ENCODE results near the gene PHF21A. TPM values are rescaled to one million over a fixed set of nuclear protein-coding genes. Genes with fewer than 3 reads are reported as not detected.

The PHF21A gene
- total and polyA plus RNA-seq, 2 of the 13 experiments (the other 11 are each of a cell fraction or from before 2014, with no cell fraction given): 4.1 to 34.6 TPM

DNA sequence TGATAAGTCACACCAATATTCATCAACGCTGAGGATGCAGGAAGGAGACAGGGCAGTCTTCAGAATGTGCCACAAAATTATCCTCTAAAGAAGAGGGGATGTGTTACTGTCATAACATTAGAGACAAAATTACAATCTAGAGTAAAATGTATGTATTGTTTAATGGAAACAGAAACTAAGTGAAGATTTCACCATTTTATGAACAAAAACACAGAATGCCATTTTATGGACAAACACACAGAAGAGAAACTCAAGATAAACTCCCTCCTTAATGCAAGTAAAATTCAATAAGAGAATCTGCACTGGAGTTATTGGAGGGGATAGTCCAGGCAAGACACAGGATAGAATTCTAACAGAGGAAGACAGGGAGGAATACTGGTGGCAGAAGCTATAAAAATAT, 136.0 kb downstream of the PHF21A start:
- 91% methylated on average over 1 of the region's 1 CpG for WGBS (ENCODE audit: low lambda C conversion rate)
- Histone ChIP-seq H3K4me3 (replicated peaks in 1 of 3; ENCODE audit: insufficient read depth in 1 of 3, low read depth in 2 of 3, low read length in 3 of 3) (no peak overlapping the region), H3K27me3 (ENCODE audit: control insufficient read depth in 1 of 2, insufficient read depth in 2 of 2, low read length in 2 of 2) (no peaks in the 10 kb centered on the region), H2AFZ (ENCODE audit: low read length) (no peak overlapping the region), H3K79me2 (ENCODE audit: insufficient read depth, low read length) (no peaks in the 10 kb centered on the region), H3K36me3 (replicated peaks in 1 of 2; ENCODE audit: control insufficient read depth in 1 of 2, insufficient read depth in 2 of 2, low read length in 2 of 2) (no peaks in the 10 kb centered on the region), H3K9ac (ENCODE audit: insufficient read depth, low read depth, low read length) (no peak overlapping the region), H3K27ac (ENCODE audit: extremely low read length, insufficient read depth, low read length) (no peak overlapping the region), H4K20me1 (ENCODE audit: insufficient read depth, low read length) (0 out of 2 replicates have a peak, but pooled peaks cover 5% of the 10 kb centered on the region), H3K4me2 (ENCODE audit: low read depth, low read length) (no peak overlapping the region), H3K9me3 (ENCODE audit: low read length) (no peaks in the 10 kb centered on the region), H3K4me1 (ENCODE audit: insufficient read depth, low read length) (no peaks in the 10 kb centered on the region)
- TF ChIP-seq HMG20A (CRISPR knock-in tag; IDR thresholded peaks at IDR 0.05; ENCODE audit: borderline replicate concordance) (no peak), ZSCAN31 (CRISPR knock-in tag; IDR thresholded peaks at IDR 0.05; ENCODE audit: low read depth) (no peak)
- TF ChIP-seq, protein P1, sequence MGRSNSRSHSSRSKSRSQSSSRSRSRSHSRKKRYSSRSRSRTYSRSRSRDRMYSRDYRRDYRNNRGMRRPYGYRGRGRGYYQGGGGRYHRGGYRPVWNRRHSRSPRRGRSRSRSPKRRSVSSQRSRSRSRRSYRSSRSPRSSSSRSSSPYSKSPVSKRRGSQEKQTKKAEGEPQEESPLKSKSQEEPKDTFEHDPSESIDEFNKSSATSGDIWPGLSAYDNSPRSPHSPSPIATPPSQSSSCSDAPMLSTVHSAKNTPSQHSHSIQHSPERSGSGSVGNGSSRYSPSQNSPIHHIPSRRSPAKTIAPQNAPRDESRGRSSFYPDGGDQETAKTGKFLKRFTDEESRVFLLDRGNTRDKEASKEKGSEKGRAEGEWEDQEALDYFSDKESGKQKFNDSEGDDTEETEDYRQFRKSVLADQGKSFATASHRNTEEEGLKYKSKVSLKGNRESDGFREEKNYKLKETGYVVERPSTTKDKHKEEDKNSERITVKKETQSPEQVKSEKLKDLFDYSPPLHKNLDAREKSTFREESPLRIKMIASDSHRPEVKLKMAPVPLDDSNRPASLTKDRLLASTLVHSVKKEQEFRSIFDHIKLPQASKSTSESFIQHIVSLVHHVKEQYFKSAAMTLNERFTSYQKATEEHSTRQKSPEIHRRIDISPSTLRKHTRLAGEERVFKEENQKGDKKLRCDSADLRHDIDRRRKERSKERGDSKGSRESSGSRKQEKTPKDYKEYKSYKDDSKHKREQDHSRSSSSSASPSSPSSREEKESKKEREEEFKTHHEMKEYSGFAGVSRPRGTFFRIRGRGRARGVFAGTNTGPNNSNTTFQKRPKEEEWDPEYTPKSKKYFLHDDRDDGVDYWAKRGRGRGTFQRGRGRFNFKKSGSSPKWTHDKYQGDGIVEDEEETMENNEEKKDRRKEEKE (IDR thresholded peaks at IDR 0.05): no peak
- TF ChIP-seq, protein P2, sequence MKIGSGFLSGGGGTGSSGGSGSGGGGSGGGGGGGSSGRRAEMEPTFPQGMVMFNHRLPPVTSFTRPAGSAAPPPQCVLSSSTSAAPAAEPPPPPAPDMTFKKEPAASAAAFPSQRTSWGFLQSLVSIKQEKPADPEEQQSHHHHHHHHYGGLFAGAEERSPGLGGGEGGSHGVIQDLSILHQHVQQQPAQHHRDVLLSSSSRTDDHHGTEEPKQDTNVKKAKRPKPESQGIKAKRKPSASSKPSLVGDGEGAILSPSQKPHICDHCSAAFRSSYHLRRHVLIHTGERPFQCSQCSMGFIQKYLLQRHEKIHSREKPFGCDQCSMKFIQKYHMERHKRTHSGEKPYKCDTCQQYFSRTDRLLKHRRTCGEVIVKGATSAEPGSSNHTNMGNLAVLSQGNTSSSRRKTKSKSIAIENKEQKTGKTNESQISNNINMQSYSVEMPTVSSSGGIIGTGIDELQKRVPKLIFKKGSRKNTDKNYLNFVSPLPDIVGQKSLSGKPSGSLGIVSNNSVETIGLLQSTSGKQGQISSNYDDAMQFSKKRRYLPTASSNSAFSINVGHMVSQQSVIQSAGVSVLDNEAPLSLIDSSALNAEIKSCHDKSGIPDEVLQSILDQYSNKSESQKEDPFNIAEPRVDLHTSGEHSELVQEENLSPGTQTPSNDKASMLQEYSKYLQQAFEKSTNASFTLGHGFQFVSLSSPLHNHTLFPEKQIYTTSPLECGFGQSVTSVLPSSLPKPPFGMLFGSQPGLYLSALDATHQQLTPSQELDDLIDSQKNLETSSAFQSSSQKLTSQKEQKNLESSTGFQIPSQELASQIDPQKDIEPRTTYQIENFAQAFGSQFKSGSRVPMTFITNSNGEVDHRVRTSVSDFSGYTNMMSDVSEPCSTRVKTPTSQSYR (CRISPR knock-in tag; IDR thresholded peaks at IDR 0.05; ENCODE audit: borderline replicate concordance): no peak
- ChIA-PET CTCF (ENCODE audit: low intra/inter-chr PET ratio, low total read pairs) (no interaction called here), POLR2A (no interaction called here)
- DNase-seq (ENCODE audit: low spot score) (no peak), ATAC-seq (no peak), FAIRE-seq (no peak)
- BruUV-seq (replicated peaks): no TSS peak
- intact Hi-C loops (cut with micrococcal nuclease; ENCODE audit: unreplicated experiment) (no loop called here), in situ Hi-C loops (cut with HindIII; ENCODE audit: extremely low pct_ligation_motif_present, low pct_unique_long_range_greater_than_20kb) (no loop called here)
